Stimulated activated naive CD8-positive, alpha-beta T cell treated with anti-CD3 and anti-CD28 coated beads, Interleukin-15, Interleukin-2, amounts not matched to agents 100 ng/mL and 50 ng/mL, for 24 hours (primary cell): ENCODE measurements around the gene CDH26.

ENCODE experiments used
- H3K27ac Mint-ChIP-seq: one replicate; pipeline ENCODE4 v1.8.0; 2021; ENCODE audit warnings: mild to moderate bottlenecking, mixed read lengths
- H3K27me3 Mint-ChIP-seq: one replicate; pipeline ENCODE4 v1.8.0; 2021; ENCODE audit warnings: mixed read lengths
- H3K36me3 Mint-ChIP-seq: one replicate; pipeline ENCODE4 v1.8.0; 2021; ENCODE audit warnings: low read depth, mixed read lengths
- H3K4me1 Mint-ChIP-seq: one replicate; pipeline ENCODE4 v1.8.0; 2021; ENCODE audit warnings: low read depth, mixed read lengths
- H3K4me3 Mint-ChIP-seq: one replicate; pipeline ENCODE4 v1.8.0; 2021; ENCODE audit warnings: mild to moderate bottlenecking, mixed read lengths
- H3K9me3 Mint-ChIP-seq: one replicate; pipeline ENCODE4 v1.8.0; 2021; ENCODE audit warnings: mixed read lengths

CDH26 gene

GRCh38 chr20:59937150-59937549 lies 21.1 kb upstream of the CDH26 start:
- Mint-ChIP-seq H3K27ac (no peak overlapping the region), H3K36me3 (peaks cover 13% of the 10 kb centered on the region), H3K4me3 (no peak overlapping the region), H3K27me3 (no peaks in the 10 kb centered on the region), H3K9me3 (no peaks in the 10 kb centered on the region), H3K4me1 (peaks cover 37% of the 10 kb centered on the region)

GRCh38 chr20:59938221-59938620 lies 20.0 kb upstream of the CDH26 start:
- no peak overlapping the region for H3K27ac Mint-ChIP-seq
- peaks cover 36% of the 10 kb centered on the region for H3K4me1 Mint-ChIP-seq
- H3K36me3 Mint-ChIP-seq = peaks cover 16% of the 10 kb centered on the region
- H3K27me3 Mint-ChIP-seq = no peaks in the 10 kb centered on the region
- peak overlapping the region; percentile 84 for H3K4me3 Mint-ChIP-seq
- no peaks in the 10 kb centered on the region for H3K9me3 Mint-ChIP-seq

- Mint-ChIP-seq H3K4me3 (peak overlapping the region; percentile 84), H3K4me1 (peaks cover 36% of the 10 kb centered on the region), H3K27ac (peak overlapping the region; percentile 49), H3K9me3 (no peaks in the 10 kb centered on the region), H3K36me3 (peaks cover 16% of the 10 kb centered on the region), H3K27me3 (no peaks in the 10 kb centered on the region)
Measured at GRCh38 chr20:59938696-59939051, 19.5 kb upstream of the CDH26 start.

- H3K27me3 Mint-ChIP-seq = no peaks in the 10 kb centered on the region
- H3K27ac Mint-ChIP-seq = peak overlapping the region; percentile 49
Measured at GRCh38 chr20:59939052-59939878, 19.0 kb upstream of the CDH26 start.

GRCh38 chr20:59939879-59940128 lies 18.4 kb upstream of the CDH26 start:
- Mint-ChIP-seq H3K36me3 (peaks cover 28% of the 10 kb centered on the region), H3K27me3 (no peaks in the 10 kb centered on the region), H3K4me1 (peaks cover 33% of the 10 kb centered on the region), H3K4me3 (peak overlapping the region; percentile 96), H3K27ac (peak overlapping the region; percentile 74), H3K9me3 (no peaks in the 10 kb centered on the region)

More at GRCh38 chr20:59939052-59939878, 19.0 kb upstream of the CDH26 start:
- peaks cover 22% of the 10 kb centered on the region for H3K36me3 Mint-ChIP-seq
- H3K4me3 Mint-ChIP-seq = peak overlapping the region; percentile 96
- H3K9me3 Mint-ChIP-seq = no peaks in the 10 kb centered on the region
- H3K4me1 Mint-ChIP-seq = peaks cover 34% of the 10 kb centered on the region

DNA sequence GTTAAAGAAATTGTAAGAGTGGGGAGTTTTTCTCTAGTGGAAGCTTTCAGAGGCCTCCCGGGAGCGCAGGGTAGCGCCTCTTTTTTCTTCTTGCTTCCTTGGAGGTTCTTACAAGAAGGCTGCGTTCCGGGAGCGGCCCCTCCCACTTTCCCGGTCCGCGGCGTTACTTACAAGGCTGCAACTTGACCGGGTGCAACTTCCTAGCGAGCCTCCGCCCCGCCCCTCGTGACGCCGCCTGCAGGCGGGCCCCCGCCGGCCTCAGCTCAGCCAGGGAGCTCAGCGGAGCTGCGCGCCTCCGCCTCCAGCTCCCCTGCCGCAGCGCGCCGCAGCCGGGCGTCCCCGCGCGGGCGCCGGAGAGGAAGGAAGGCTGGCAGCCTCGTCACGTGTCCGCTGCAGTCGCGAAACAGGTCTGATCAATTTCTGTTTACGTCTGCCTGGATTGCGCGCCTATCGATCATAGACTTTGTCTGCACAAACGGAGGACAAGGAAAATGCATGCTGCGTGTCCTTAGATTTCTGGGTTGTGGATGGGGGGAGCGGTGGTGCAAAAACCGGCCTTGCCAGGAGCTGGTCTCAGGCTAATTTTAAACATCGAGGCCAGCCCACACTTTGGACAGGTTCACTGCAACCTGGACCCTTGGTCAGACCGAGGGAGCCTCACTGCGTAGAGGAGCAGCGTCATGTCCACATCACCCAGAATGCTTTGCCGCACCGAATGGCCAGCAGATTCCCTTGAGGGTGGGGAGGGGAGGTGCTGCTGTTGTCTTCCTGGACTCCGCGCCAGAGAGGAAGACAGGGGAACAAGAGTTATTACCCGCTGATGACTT lies 17.9 kb upstream of the CDH26 start, which contains the start of the genes FAM217B and PPP1R3D:
Gene FAM217B (plus strand): TSS at position 261 of the 827 bp plus-strand sequence. CDS start 3,555 bp downstream, outside the sequence.
Gene PPP1R3D (minus strand): TSS at position 177 of the 827 bp plus-strand sequence. CDS start 374 bp downstream, outside the sequence.
- no peaks in the 10 kb centered on the region for H3K9me3 Mint-ChIP-seq

GRCh38 chr20:59940956-59941294 lies 17.3 kb upstream of the CDH26 start:
- peaks cover 36% of the 10 kb centered on the region for H3K36me3 Mint-ChIP-seq
- peaks cover 38% of the 10 kb centered on the region for H3K4me1 Mint-ChIP-seq
- H3K9me3 Mint-ChIP-seq = no peaks in the 10 kb centered on the region
- H3K4me3 Mint-ChIP-seq = peak overlapping the region; percentile 96
- H3K27ac Mint-ChIP-seq = peak overlapping the region; percentile 96
- H3K27me3 Mint-ChIP-seq = no peaks in the 10 kb centered on the region

More for the DNA sequence above, 17.9 kb upstream of the CDH26 start, which contains the start of the genes FAM217B and PPP1R3D:
- H3K27me3 Mint-ChIP-seq = no peaks in the 10 kb centered on the region
- peaks cover 33% of the 10 kb centered on the region for H3K4me1 Mint-ChIP-seq
- H3K4me3 Mint-ChIP-seq = peak within 1 kb of the TSS; percentile 96
- H3K36me3 Mint-ChIP-seq = peaks cover 31% of the 10 kb centered on the region
- peak within 1 kb of the TSS; percentile 96 for H3K27ac Mint-ChIP-seq

DNA sequence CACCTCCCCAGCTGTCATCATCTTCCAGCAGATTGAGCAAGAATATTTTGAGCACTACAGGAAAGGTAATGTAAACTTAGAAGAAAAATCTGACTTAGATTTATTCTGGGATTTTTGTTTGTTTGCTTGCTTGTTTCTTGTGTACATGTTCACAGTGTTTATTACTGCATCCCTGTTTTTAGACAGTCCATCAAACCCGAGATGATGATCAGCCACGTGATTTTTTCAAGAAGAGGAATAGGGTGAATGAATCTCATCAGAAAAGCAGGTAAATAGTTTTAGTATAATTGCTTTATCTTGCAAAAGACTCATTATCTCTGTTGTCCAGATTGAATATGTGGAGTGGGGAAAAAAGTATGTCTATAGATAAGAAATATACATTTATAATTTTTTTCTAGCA lies 16.0 kb upstream of the CDH26 start:
- Mint-ChIP-seq H3K9me3 (no peaks in the 10 kb centered on the region), H3K27me3 (no peaks in the 10 kb centered on the region), H3K36me3 (peaks cover 39% of the 10 kb centered on the region), H3K4me3 (no peak overlapping the region), H3K27ac (no peak overlapping the region), H3K4me1 (peaks cover 39% of the 10 kb centered on the region)

DNA sequence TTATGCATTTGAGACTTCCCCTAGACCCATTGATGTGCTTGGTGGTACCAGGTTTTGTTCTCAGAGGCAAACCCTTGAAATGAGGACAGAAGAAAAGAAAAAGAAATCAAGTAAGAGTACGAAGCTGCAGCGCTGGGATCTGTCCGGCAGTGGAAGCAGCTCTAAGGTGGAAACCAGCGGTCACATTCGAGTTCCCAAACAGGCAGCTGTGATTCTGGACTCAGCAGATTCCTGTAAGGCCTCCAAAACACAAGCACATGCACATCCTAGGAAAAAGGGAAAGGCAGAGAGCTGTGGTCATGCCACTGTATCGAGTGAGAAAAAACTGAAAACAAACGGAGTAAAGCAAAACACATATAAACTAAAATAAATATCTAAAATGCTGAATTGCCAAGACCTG lies 13.5 kb upstream of the CDH26 start:
- H3K4me1 Mint-ChIP-seq = peaks cover 34% of the 10 kb centered on the region
- H3K27me3 Mint-ChIP-seq = no peaks in the 10 kb centered on the region
- H3K27ac Mint-ChIP-seq = no peak overlapping the region
- H3K9me3 Mint-ChIP-seq = no peaks in the 10 kb centered on the region
- H3K36me3 Mint-ChIP-seq = peaks cover 27% of the 10 kb centered on the region
- H3K4me3 Mint-ChIP-seq = no peak overlapping the region

GRCh38 chr20:59945175-59945574 lies 13.0 kb upstream of the CDH26 start:
- no peaks in the 10 kb centered on the region for H3K9me3 Mint-ChIP-seq
- H3K27ac Mint-ChIP-seq = no peak overlapping the region
- peaks cover 34% of the 10 kb centered on the region for H3K4me1 Mint-ChIP-seq
- H3K4me3 Mint-ChIP-seq = no peak overlapping the region
- peaks cover 27% of the 10 kb centered on the region for H3K36me3 Mint-ChIP-seq
- no peaks in the 10 kb centered on the region for H3K27me3 Mint-ChIP-seq

DNA sequence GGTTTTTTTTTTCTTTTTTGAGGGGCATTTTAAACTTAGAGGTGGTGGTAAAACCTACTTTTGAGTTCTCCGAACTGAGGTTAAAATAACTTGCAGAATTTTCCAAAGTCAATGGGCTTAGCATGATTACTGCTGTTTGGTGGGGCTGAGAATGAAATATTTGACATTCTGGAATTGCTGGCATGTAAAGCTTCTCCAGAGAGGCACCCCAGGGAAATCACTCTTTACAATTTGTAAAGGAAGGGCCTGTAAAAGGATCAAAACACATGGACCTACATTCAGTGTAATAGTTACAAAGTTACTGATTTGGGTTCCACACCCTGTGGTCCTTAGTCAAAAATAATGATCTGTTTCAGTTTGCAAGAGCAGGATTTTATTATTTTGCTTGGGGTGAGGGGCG lies 12.5 kb upstream of the CDH26 start:
- H3K27me3 Mint-ChIP-seq = no peaks in the 10 kb centered on the region
- H3K36me3 Mint-ChIP-seq = peaks cover 29% of the 10 kb centered on the region
- H3K9me3 Mint-ChIP-seq = no peaks in the 10 kb centered on the region
- no peak overlapping the region for H3K27ac Mint-ChIP-seq
- no peak overlapping the region for H3K4me3 Mint-ChIP-seq
- H3K4me1 Mint-ChIP-seq = peaks cover 34% of the 10 kb centered on the region

GRCh38 chr20:59947376-59947775 lies 10.8 kb upstream of the CDH26 start:
- Mint-ChIP-seq H3K4me1 (peaks cover 19% of the 10 kb centered on the region), H3K36me3 (peaks cover 28% of the 10 kb centered on the region), H3K4me3 (no peak overlapping the region), H3K27me3 (no peaks in the 10 kb centered on the region), H3K27ac (no peak overlapping the region), H3K9me3 (no peaks in the 10 kb centered on the region)

GRCh38 chr20:59948212-59948611 lies 10.0 kb upstream of the CDH26 start:
- H3K27ac Mint-ChIP-seq = no peak overlapping the region
- H3K9me3 Mint-ChIP-seq = no peaks in the 10 kb centered on the region
- no peaks in the 10 kb centered on the region for H3K27me3 Mint-ChIP-seq
- H3K4me3 Mint-ChIP-seq = no peak overlapping the region
- peaks cover 27% of the 10 kb centered on the region for H3K36me3 Mint-ChIP-seq
- H3K4me1 Mint-ChIP-seq = peaks cover 19% of the 10 kb centered on the region

DNA sequence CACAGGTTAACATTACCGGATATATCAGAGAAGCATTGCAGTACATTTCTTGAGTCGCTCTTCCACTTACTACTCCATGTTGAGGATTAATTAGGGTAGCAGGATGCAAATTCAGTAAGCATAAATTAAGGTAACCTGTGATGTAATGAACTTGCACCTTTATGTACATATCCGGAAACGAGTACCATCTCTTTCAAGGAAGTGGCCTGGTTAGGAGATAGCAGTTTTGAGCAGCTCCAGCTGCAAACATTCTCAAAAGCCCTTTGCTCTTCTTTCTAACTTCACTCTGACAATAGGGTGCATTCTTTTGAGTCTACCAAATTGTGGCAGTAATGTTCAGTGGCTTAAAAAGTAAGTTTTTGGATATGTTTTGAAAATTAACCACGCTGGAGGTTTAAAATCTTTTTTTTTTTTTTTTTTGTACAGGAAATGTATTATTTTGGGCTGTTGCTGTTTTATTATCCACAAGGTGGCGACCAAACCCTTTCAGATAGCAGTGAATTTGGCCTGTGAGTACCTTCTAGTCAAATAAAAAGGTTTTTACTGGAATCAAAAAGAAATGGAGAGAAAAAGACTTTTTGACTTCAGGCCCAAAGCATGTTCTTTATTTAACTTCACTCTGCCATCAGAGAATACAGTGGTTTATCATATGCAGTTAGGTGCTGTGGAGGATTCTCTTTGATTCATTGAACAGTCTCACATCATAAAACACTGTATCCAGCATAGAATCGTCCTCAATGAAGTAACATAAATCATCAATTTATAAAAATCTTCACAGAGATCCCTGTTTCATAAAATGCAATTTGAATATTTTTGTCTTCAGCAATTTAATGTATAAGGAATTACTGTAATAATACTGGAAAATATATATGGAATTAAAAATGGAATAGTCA lies 9.1 kb upstream of the CDH26 start:
- Mint-ChIP-seq H3K27me3 (no peaks in the 10 kb centered on the region), H3K27ac (peak overlapping the region; percentile 89), H3K9me3 (no peaks in the 10 kb centered on the region), H3K4me3 (peak overlapping the region; percentile 49), H3K36me3 (peaks cover 23% of the 10 kb centered on the region), H3K4me1 (peaks cover 19% of the 10 kb centered on the region)
